HG03521 (cell line): ENCODE data around the gene ACSBG1.

Experiments
- ATAC-seq: cut with Tn5 transposase; IDR thresholded peaks from one replicate; pipeline ENCODE4 v1.9.1; 2021; ENCODE audit warnings: mild to moderate bottlenecking, moderate library complexity; ENCODE audit not compliant: unreplicated experiment

ACSBG1 gene

GRCh38 chr15:78234515-78235040 lies at the start of gene ACSBG1:
ACSBG1 (minus strand) TSS chr15:78234565; CDS start chr15:78234501, 64 bp downstream.
- ATAC-seq, result no peak

DNA sequence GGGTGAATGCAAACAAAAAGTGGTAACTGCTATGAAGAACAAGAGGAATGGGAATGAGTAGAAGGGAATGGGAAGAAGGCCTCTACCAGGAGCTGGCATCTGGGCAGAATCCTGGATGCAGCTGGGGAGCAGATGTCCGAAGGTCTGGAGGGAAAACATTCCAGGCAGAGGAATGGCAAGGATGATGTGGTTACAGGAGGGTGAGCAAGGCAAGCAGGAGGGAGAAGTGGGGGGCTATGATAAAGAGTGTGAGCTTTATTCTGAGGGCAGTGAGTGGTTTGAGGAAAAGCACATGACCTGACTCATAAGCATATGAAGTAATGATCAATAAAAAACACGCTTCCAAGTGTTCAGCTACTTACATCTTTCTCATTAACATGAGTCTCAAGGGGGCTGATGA lies 48.0 kb upstream of the ACSBG1 start:
- ATAC-seq, result no peak

DNA sequence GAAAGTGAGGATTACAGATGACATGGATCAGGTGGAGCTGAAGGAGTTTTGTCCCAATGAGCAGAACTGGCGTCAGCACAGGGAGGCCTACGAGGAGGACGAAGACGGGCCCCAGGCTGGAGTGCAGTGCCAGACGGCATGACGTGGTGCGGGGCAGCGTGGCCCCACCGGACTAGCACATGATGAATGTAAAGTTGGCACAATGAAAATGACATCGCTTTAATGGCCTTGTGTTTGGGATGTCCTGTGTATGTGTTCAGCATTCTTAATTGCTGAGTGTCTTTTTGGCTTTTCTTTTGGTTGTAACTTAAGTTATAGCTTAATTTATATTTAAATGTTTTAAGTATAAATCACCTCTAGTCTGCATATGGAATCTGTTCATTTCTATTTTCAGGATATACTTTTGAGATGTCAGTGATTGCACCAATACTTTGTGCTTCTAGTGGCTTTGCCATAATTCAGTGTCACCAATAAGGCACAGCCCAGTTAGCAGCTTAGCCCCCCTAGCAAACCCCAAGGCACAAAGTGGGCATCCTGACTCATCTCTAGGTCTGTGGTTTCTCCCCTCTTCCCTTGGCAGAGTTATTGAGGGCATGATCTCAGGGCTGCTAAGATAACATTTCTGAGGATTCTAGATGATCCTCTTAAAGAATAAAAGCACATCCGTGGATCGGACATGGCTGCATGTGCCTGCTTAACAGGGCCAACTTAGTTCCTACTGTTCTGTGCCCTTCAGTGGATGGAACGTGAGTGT lies 46.1 kb upstream of the ACSBG1 start:
- no peak for ATAC-seq

DNA sequence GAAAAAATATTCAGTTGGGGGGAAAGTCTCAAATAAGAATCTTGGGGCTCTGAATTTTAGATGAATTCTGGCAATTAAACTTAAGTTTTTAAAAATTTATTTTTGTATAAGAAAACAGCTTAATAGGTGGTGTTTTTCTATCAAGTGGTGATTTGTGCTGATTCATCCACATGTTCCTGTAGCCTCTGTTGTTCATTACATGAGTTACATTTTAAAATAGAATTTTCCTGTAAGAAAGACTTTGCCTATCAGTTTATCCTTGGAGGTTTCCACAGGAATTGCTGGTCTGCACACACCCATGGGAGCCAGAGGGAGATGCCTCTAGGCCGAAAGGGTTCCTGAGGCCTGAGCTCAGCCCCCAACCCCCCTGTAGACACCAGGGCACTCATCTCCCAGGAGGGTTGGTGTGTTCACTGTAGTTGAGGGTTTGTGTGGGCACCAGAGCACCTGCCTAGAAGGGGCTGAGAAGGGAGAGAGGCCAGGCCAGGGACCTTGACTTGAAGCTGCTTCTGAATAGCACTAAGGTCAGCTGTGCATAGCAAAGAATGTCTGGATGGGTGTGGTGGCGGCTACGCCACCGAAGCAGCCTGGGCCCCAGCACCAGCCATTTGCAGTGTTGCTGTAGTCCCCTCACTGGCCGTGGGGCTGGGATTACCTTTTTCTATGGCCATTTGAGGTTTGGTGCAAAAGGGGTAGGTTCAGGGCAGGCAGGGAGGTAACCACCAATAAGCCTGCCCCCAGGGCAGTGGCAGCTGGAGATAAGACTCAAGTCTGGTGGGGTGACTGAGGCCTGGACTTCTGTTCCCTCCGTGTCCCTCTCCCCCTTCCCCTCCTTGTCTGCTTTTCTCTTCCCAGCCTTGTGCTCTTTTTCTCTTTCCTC lies 41.9 kb upstream of the ACSBG1 start:
- ATAC-seq, result no peak

DNA sequence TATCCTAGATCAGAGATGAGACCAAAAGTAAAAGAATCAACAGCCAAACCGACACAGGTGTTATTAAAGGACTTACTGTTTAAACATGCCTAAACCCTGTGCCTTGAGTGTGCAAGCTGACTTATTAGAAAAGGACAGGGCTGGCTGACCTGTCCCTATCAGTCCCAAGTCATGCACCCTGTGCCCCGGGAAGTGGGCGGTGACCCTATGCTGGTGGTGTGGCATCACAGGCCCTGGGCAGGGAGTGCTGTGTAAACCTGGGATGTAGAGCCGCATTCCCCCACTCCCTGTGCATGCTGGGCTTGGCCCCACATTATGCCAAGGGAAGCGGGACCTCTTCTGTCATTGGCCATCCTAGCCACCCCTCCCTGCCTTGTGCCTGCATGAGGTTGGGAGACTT lies 40.6 kb upstream of the ACSBG1 start:
- ATAC-seq, result no peak

DNA sequence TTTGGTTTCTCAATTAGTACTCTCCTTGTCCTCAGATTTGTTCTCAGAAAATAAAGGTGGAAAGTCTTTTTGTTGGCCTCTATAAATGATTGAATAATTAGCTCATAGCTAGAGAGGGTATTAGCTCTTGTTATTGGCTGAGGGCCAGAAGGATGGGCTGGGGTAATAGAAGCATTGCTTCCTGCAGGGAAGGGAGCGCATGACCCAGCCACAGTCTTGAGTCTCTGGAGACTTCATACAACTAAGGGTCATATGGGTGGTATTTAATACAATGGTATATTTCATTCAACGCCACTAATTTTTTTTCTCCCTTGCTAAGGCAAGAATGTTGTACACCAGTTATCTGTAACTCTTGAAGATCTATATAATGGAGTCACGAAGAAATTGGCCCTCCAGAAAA lies 38.4 kb upstream of the ACSBG1 start:
- no peak for ATAC-seq

DNA sequence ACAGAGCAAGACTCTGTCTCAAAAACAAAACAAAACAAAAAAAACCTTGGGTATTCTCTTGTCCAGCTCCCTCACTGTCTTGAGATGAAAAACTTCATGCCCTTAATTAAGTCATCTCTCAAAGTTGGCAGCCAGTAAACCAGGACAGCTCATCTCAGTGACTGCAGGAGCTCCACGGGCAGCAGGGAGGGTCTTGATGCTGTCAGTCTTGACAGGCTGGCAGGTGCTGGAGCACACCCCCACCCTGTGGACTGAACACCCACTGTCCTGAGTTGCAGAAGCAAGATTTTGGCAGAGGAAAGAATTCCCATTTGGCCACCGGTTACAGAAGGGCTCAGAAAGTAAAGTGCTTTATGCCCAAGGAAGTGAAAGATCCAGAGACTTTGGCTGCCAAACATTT lies 38.0 kb upstream of the ACSBG1 start:
- no peak for ATAC-seq

GRCh38 chr15:78266806-78267205 lies 32.4 kb upstream of the ACSBG1 start:
- no peak for ATAC-seq

GRCh38 chr15:78266229-78266628 lies 31.9 kb upstream of the ACSBG1 start:
- ATAC-seq, result no peak

DNA sequence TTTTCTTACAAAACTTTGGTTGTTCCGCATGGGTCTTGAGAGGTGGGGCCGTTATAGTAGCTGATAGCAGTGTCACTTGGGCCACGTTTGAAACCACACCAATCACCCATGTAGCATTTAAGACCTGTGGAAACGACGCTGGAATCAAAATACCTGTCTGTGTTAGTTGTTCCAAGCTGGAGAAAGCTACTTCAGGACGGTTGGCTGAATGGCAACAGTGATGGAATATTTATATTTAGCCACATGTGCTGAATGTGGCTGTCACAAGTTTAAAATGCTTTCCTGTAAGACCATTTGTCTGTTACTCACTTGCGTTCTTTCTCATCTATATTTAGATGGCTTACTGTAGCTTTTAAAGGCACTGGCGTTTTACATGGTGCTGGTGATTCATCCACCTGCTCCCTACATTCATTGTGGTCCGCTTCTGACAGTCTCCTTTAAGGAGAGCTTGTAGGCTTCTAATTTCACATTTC lies 31.4 kb upstream of the ACSBG1 start:
- no peak for ATAC-seq

DNA sequence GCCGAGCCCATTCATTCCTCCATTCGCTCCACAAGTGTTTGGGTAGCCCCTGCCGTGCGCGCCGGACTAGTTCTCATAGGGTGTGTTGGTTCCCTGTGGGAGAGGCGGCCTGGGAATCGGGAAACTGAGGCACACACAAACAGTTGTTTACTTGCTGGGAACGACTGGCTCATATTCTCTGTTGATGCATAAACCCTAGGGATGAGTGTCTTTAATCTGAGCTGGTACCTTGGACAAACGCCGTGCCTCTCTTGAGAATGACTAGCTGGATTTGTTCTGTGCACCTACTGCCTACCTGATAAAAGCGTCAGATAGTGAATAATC lies 30.7 kb upstream of the ACSBG1 start:
- no peak for ATAC-seq

DNA sequence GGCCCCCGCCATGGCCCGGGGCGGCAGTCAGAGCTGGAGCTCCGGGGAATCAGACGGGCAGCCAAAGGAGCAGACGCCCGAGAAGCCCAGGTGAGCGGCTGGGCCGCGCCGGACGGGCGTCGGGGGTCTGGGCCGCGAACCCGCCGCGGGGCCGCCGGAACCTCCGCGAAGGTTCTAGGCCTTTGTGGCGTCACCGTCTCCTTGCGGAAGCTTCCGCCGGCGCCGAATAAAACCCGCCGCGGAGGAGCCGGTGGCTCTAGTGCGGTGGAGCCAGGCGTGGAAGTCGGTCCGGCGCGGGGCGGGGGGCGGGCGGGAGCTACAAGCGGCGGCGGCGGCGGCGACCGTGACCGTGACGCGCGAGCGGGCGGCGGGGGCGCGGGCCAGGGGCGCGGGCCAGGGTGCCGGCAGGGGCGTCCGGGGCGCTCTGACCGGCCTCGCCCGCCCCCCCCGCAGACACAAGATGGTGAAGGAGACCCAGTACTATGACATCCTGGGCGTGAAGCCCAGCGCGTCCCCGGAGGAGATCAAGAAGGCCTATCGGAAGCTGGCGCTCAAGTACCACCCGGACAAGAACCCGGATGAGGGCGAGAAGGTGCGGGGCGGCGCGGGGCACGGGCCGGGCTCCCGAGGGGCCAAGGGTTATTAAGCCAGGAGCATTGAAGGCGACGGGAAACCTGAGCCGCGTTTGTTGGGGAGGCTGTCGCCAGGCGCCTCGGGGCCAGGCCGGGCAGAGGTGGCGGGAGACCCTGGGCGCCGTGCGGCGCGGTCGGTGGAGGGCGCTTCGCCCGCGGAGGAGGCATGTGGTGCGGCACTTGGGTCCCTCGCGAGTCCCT lies 30.2 kb upstream of the ACSBG1 start, which contains the start of gene DNAJA4:
TSS of gene DNAJA4 (plus strand) at position 259 of the 833 bp plus-strand sequence. CDS start at position 461, 202 bp downstream.
- no peak for ATAC-seq

- no peak for ATAC-seq
Measured at GRCh38 chr15:78263907-78264303, 29.5 kb upstream of the ACSBG1 start.

- no peak for ATAC-seq
Measured at GRCh38 chr15:78263351-78263781, 29.0 kb upstream of the ACSBG1 start.

DNA sequence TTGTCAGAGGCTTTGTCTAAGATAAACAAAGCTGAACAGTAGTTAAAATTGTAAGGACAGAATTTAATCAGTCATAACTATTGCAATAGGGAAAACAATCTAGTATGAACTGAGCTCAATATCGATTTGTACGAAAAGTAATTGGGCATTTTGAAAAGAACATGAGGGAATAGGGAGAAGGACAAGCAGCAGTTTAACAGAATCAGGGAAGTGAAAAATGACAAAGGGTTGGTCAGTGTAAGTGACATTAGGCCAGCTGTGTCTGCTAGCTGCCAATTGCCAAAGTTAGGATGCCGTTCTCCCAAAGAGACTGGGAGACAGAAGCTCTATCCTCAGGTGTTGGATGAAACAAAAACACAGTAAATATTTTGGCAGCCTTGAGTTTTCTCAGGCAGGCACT lies 26.7 kb upstream of the ACSBG1 start:
- ATAC-seq, result no peak

GRCh38 chr15:78260489-78260888 lies 26.1 kb upstream of the ACSBG1 start:
- no peak for ATAC-seq

DNA sequence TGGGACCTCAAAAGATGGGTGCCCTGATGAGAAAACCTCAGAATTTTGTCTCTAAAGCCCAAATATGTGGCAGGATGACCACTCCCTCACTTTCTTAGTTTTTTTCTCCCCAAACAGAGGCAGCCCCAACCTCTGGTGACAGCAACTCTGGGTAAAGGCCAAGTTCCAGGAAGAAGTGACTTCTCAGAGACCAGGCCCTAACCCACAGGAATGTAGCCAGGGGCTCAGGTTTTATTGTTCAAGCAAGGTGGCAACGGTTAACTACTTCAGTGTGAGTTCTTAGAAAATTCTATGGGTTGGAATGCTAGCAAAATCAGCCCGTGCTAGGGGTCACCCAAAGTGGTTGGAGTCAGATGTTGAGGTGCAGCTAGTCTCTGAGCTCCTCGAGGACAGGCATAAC lies 24.9 kb upstream of the ACSBG1 start:
- ATAC-seq, result no peak

DNA sequence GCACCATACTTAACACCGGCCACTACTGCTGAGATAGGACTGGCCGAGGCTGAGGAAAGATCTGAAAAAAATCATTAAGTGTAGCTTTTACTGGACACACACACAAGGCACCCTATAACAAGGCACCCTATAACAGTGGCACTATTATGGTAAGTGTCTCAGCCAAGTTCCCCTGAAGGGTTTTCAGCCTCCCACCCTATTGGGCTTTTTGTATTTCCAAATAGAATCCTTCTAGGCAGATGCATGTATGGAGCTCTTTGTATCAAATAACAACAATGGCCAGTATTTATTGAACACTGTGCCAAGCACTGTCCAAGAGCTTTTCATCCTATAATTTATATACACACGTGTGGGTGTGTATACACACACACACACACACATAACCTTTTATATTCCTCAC lies 23.3 kb upstream of the ACSBG1 start:
- ATAC-seq, result no peak

- ATAC-seq, result no peak
Measured at GRCh38 chr15:78256044-78256437, 21.7 kb upstream of the ACSBG1 start.

- ATAC-seq, result no peak
Measured at GRCh38 chr15:78255421-78256043, 21.2 kb upstream of the ACSBG1 start.
